ENCODE data around the gene MAPK6.

Gene MAPK6

DNA sequence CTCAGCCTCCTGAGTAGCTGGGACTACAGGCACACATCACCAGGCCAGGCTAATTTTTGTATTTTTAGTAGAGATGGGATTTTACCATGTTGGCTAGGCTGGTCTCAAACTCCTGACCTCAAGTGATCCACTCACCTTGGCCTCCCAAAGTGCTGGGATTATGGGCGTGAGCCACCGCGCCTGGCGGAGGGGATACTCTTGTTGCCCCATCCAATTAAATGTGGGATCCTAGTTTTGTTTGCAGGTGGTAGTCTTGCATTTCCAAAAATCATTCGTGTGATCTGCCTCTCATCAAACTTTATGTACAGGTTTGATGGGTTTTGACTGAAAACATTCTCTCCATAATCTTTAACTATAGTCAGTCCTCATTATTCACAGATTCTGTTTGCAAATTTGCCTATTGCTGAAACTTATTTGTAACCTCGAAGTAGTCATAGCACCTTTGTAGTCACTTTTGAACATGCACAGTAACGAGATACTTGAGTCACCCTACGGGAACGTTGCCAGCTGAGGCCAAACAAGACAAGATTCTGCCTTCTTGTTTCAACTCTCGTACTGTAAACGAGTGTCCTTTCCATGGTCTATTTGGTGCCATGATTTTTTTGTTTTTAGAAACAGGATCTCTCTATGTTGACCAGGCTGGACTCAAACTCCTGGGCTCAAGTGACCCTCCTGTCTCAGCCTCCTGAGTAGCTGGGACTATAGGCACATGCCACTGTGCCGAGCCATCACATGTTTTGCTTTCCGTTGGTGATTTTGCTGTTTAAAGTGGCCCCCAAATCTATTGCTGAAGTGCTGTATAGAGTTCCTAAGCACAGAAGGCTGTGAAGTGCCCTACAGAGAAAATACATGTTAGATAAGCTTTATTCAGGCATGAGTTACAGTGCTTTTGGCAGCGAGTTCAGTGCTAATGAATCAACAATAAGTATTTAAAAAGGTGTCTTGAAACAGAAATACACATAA lies 8.1 kb upstream of the MAPK6 start:
- no peak for DNase-seq

DNA sequence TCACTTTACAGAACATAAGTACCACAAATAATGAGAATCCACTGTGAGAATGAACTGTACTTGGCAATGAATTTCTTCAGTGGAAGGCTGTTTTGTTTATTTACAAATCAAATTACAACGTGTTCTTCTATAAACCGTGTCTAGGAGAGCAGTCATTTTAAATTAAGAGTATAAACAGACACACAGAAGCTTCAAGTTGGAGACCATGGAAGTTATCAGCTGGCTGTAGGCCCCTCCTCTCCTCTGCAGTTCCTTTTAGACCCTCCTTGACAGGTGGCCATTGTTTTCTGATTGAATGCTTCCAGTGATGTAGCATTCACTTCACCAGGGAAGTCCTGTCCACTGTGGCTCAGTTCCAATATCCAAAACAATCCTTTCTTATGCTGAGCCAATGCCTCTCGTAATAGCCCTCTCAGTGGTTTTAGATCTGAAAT lies 7.3 kb upstream of the MAPK6 start:
- peak; percentile 22 to 31 for DNase-seq

DNA sequence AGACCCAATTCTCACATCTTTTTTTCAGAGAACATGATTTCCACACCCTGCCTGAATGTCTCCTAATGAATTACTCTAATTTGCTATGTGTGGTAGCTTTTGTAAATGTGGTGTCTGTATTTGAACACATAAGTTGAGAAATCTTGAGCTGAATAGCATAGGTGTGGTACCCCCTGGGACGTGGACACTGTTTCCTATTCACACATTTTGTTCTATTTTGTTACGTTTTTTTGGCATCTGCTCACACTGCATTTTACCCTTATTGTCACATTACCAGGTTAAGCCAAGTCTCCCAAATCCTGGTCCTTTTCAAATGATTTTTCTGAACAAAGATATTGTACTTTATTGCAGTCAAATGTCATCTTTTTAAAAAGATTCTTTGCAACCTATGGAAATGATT lies 6.8 kb upstream of the MAPK6 start:
- DNase-seq, result no peak

DNA sequence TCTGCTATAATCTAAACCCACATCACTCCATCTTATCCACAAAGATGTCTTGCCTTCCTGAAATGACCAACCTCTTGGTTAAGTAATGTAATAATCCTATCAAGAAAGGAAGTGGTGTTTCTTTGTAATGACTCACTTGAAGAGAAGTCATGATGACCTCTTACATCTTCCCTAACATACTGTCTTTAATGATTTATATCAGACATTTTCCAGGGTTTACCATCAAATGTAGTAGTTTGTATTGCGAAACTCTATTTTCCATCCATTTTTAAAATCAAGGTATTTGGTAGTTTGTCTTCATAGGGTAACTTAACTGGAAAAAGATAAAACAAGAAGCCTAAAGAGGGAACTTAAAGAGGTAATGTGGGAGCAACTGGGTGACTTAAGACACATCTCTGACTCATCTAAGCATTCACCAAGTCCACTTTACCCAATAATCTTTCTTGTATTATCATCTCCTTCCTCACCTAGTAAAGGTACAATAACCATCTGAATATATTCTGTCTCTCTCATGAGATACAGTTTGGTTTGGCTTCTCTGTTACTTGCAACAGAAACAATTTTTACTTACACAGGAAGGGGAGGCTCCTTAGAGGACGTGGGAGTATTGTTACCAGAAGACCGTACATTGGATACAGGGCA lies 5.7 kb upstream of the MAPK6 start:
- DNase-seq, result no peak

DNA sequence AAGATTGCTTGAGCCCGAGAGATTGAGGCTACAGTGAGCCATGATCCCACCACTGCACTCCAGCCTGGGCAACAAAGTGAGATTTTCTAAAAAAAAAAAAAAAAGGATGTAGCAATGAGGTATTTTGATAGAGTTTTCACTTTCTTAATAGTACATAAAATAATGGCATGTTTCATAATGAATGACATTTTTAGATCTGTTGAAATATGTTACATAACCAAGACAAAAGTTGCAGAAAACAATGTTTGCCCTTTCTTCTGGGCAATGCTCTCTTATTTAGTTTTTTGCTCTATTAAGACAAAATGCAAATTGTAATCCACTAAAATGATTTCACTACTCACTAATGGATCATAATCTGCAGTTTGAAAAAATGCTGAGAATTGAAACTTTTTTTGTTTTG lies 4.4 kb upstream of the MAPK6 start:
- no peak for DNase-seq

DNA sequence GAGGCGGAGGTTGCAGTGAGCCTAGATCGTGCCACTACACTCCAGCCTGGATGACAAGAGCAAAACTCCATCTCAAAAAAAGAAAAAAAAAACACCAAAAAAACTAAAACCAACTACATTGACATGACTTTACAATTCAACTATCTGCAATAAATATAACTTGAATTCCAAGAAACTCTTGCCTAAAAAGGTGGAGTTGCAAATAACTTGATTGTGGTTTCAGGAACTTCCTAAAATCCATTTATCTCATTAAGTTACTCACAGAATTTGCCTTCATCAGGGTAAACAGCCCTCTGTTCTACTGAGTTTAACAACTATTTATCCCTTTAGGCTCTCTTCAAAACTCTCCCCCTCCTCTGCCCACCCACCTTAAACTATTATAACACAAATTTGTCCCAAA lies 2.7 kb upstream of the MAPK6 start:
- DNase-seq, result no peak

DNA sequence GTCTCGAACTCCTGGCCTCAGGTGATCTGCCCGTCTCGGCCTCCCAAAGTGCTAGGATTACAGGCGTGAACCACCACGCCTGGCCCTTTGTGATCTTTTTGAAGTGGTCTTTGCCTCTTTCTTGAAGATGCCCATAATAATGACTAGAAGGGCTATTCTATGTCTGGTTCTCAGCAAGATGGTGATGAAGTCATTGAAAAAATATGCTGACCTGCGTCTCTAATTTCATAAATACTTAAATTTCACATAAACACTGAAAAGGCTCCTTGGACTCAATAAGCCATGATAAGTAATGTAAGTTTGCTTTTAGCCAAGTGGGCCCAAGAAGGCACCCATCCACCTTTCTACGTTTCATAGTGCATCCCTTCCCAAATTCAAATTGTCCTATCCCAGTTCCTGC lies 775 bp upstream of the MAPK6 start:
- no peak for DNase-seq

DNA sequence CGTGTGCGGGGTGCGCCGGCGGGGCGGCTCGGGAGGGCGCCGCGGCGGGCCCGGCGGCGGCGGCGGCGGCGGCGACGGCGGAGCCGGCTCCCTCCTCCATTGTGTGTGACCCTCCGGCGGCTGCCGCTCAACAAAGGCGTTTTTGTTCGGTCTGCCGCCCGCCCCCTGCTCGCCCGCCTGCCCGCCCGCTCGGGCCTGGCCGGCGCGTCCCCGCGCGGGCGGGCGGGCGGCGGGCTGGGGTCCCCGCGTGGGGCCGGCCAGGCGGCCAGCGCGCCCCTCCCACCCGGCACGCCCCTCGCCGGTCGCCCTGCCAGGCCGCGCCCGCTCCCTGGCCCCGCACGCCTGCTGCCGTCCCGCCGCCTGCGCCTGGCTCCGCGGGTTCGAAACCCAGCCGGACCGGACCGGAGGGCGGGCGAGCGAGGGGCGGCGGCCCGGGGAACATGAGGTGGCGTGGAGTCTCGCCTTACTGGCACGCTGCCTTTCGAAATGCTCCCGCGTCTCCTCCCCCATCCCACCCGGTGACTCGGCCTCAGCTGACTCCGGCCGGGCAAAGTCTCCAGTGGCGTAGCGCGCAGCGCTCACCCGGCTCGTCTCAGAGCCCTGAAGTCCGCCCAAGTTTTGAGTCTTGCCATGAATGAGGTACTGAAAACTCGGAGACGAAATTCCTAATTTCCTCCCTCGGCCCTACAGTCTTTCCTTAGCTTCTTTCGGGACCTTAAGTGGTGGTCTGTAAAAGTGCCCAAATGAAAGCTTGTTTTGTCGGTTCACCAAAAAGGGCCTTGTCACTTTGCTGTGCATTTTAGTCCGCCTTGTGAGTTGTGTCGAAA lies 588 bp downstream of the MAPK6 start:
- peak; percentile 84 to 87 for DNase-seq

DNA sequence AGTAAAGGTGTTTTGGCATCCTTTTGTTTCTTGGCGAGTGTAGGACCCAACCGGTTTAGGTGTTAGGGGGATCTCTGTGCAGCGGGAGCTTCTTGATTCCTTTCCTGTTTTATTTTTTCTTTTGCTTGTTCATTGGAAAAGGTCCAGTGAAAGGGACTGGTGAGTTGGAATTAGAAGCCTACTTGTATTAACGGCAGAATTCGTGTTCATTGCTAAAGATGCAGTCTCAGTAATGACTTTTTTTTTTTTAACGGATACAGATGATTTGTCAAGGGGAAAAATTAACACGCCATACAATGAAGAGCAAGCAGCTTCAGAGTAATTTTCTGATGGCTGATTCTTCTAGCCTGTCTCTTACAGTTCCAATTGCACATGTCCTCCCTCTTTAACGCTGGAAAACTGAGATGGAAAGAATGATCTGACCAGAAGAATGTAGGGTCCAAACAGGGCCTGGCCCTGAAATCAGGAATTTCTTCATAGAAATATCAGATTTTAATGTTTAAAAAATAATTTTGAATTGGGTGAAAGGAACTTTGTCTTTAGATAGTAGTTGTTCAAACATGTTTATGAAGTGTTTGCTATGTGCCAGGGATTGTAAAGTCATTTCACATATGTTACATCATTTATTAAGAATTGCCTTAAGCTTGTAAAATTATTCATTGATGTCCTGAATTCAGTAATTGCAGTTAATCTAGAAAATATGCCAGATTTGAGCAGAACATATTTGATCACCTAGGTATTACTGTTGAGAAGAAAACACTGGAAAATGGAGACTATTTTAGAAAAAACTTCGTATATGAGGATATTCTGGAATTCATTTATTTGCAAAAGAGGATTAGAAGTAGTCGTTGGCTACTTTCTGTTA lies 1.4 kb downstream of the MAPK6 start:
- peak in 1 of 2 donors; percentile 67 for DNase-seq

DNA sequence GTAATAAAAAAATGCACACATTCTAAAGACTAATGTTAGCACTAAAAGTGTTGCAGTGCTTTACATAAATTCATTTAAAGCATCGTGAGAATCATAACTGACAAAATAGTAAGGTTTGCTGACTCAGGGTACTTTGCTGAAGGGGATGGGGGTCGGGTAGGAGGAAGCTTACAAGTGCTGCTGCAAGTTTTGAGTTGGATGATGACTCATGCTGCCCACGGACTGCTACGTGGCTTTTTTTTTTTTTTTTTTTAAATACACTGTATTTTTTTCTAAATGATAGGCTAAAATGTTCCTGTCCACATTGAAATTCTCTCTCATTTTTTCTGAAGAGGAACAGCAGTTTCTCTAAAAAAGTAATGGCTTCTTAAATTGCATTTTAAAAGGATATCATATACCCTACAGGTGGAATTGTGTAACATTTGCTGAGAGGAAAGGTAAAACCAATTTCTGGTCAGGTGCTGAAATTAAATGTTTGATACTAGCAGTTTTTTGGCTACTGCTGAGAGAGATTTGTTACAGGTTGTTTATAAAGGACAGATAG lies 2.2 kb downstream of the MAPK6 start:
- peak in 1 of 2 donors; percentile 26 for DNase-seq

DNA sequence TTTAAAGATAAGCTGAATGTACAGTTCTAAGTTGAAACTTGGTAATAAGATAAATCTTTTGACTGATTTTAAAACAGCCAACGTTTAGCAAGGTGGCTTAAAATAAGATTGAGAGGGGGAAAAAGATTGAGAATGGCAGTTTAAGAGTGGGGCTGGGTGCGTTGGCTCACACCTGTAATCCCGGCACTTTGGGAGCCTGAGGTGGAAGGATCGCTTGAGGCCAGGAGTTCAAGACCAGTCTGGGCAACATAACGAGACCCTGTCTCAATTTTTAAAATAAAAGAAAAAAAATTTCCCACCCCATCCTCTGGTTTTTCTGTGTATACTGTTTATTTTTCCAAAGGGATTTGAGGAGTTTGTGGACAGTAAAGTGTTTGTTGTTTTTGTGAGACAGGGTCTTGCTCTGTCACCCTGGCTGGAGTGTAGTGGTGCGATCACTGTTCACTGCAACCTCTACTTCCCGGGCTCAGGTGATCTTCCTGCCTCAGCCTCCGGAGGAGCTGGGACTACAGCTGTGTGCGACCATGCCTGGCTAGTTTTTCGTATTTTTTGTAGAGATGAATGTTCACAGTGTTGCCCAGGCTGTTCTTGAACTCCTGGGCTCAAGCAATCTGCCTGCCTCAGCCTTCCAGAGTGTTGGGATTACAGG lies 3.0 kb downstream of the MAPK6 start:
- no peak for DNase-seq

DNA sequence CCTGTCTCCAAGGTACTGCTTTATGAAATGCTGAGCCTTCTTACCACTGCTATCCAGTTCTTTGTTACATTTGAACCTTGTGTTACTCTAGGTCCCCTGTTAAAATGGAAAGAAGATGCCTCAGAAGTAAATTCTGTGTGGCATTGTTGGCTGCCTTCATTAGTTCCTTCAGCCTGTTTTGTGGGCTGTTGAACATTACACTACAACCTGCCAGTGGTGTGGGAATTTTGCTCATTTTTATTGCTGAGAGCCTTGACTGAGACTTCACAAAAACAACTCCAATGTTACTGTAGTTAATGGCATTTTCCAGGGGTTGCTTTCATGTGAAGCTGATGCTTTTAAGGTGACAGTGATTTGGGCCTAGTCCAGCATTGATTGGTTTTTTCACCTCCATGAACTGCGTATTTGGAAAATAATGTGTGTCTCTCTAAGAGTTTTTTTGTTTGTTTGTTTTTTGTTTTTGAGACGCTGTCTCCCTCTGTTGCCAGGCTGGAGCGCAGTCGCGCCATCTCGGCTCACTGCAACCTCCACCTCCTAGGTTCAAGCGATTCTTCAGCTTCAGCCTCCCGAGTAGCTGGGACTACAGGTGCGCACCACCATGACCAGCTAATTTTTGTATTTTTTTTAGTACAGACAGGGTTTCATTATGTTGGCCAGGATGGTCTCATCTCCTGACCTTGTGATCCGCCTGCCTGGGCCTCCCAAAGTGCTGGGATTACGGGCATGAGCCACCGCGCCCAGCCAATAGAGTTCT lies 4.3 kb downstream of the MAPK6 start:
- DNase-seq, result no peak

DNA sequence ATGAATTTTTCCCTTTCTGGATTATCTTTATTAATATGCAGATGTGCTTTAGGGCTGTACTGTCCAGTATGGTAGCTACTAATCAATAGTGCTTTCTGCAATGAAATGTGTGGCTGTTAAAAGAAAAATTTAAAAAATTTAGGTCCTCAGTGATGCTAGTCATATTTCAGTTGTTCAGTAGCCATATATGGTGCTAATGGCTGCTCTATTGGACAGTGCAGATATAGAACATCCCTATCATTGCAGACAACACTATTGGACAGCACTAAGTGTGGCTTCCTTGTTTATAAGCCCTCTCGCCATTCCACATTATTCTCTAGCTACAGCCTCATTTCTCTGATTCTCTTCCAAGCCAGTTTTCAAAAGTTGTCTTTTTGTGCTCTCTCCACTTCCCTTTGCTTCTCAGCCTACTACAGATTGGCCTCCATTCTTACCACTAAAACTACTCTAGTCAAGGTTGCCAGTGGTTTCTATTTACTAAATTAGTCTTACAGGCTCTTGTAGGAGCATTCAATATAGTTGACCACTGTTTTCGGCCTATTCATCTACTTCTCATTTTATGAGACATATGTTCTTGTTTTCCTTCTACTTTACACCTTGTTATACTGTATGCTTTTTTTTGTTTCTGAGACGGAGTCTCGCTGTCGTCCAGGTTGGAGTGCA lies 9.5 kb downstream of the MAPK6 start:
- no peak for DNase-seq

DNA sequence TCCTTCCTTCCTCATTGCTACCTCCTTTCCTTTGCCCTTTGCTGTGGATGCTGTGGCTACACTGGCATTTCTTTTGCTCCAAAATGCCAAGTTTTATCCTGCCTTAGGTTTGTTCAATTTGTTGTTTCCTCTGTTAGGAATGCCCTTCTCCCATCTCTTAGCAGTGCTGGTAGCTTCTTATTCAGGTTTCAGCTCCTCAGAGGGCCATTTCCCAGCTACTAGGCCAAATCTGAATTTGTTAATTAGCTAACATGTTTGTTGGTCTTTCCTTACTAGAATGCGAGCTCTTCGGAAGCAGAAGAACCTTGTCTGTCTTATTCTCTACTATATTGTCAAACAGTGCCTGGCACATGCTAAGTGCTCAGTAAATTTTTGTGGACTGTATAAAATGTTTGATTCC lies 11.0 kb downstream of the MAPK6 start:
- DNase-seq, result no peak

DNA sequence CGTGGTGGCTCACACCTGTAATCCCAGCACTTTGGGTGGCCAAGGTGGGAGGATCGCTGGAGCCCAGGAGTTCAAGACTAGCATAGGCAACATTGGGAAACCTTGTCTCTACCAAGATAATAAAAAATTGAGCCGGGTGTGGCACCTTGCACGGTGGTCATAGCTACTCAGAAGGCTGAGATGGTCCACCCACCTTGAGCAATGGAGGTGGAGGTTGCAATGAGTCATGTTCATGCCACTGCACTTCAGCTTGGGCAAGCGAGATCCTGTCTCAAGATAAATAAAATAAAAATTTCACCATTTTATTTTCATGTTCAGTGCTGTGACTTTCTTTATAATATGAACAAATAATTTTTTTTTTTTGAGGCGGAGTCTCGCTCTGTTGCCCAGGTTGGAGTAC lies 12.5 kb downstream of the MAPK6 start:
- DNase-seq, result no peak

DNA sequence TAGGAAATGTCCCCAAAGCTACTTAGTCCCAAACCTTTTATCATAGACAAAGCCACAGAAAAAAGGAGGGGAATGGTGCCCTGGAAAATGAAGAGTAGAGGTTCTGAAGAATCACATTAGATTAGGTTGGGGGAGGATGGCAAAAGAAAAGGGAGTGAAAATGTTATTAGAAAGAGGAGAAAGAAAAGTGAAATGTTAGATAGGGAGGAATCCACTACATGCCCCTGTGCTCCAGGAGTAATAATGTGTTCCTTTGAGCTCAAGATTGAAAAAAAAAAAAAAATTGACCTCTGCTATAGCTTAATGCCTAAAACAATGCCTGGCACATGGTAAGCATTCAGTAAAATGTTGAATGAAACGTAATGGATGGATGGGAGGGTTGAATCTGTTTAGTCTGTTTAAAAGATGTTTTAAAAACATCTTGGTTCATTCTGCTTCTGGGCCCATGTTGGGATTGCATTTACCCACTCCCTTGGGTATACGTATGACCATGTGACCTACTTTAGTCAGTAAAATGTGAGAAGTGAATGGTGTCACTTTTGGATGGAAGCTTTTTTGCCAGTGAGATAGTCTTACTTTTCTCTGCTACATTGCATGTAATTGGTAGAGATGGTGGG lies 19.0 kb downstream of the MAPK6 start:
- no peak for DNase-seq

DNA sequence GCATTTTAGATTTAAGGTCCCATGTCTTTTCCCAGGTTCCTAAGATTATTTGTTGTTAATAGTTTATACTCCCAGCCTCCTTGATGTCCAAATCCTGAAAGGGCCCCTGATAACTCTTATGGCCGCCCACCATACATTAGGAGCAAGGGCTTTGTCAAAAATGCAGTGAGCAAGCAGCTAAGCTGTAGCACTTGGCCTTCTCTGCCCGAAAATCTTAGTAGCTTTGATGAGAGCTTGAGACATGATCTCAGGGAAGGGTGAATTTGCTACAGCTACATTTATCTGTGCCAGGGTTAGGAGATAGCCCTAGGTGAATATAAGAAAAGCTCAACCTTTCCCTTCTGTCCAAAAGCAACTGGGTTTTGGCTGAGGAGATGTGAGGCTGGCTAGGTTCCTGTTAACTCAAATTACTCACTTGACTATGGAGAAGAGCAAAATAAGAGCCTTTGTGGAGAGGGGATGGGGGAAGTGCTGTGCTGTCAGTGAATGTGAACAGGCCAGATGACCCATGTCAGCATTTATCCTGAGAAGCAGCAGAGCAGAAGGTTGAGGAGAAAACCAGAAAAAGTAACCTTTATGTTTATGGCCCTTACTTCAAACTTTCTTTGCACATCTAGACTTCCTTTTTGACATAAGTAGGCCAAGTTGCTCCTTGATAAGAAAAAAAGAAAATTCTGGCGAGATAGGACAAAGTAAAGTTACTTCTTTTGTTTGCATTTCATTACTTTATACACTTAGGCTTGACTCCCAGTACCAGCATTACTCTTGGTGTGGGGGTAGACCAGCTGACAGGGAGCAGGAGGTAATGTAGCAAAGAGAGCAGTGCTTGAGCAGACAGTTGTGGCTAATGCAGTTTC lies 21.1 kb downstream of the MAPK6 start:
- peak in 1 of 2 donors; percentile 72 for DNase-seq

DNA sequence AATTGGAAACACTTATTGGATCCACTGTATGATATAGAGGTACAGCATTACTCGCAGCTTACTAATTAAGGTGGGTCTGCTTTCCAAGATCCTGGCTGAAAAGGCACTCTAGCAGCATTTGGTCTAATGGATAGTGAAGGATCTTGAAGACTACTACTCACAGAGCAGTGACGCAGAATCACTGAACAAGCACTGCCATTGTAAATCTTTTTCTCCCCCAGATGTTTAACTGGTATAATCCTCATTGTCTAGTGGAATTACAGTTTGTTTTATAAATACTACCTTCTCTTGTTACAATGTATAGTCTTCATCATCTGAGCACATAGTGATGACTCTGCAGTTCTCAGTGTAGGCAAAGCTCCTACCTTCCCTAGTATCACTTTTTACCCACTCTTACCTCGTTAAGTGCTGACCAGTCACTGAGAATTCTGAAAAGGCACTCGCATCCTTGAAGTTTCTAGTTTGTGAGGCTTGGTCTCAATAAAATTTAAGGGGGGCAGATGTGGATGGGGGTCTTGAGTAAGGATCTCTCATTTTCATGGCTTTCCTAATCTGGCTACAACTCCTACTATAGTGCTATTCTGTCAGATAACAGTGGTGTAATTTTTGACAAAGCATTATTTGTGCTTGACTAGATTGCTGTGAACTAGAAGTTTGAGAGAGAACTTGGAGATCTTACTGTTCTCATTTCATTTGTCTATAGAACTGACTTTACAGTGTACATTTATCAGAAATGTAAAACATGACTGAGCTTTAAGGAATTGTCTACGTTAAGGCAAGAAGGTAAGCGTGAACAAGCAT lies 23.2 kb downstream of the MAPK6 start:
- peak in 1 of 2 donors; percentile 19 for DNase-seq
